Adrenal gland (tissue), 12 donors: ENCODE measurements around the gene SRGAP1. TPM values are rescaled to one million over a fixed set of nuclear protein-coding genes. Genes with fewer than 3 reads are reported as not detected.
"Not testable (repeated sequence)": the region's sequence is repeated elsewhere in the genome, so short reads cannot be mapped to it uniquely, and the experiment has no call there.

Source experiments
- DNase-seq, 7 donors: peaks; one replicate each; pipeline ENCODE4 v3.0.0-alpha.2; 2019 to 2020
- H3K27ac ChIP-seq, 5 donors: fragments of 200-600 bp; sonication (generic) in 4 of 5; 1 replicate in 3 of 5; 2 replicates in 2 of 5; pipeline versions ENCODE4 v1.5.1 to v1.8.0; 2016 to 2020; ENCODE audit warnings: mild to moderate bottlenecking in 1 of 5
- H3K27me3 ChIP-seq: fragments of 200-600 bp; 2 replicates; pipeline ENCODE4 v1.8.0; 2021
- H3K36me3 ChIP-seq, 2 donors: fragments of 200-600 bp; replicated peaks in 1 of 2; 1 replicate in 1 of 2; 2 replicates in 1 of 2; pipeline versions ENCODE4 v1.5.1 to v1.8.0; 2018 to 2022
- H3K4me1 ChIP-seq, 2 donors: fragments of 200-600 bp; replicated peaks in 1 of 2; 1 replicate in 1 of 2; 2 replicates in 1 of 2; pipeline versions ENCODE4 v1.5.1 to v1.8.0; 2018 to 2021
- H3K4me3 ChIP-seq, 4 donors: fragments of 200-600 bp; sonication (generic) in 3 of 4; one replicate each; pipeline ENCODE4 v1.5.1; 2016 to 2018
- H3K9me3 ChIP-seq, 3 donors: fragments of 200-600 bp; sonication (generic) in 1 of 3; replicated peaks in 1 of 3; 1 replicate in 2 of 3; 2 replicates in 1 of 3; pipeline versions ENCODE4 v1.5.1 to v1.8.0; 2016 to 2021
- CTCF ChIP-seq, 6 experiments: fragments of 450-650 bp in 4 of 6; fragments of 200-600 bp in 2 of 6; sonication (generic) in 1 of 6; IDR thresholded peaks; 1 replicate in 5 of 6; 2 replicates in 1 of 6; pipeline versions ENCODE4 v1.5.1 to v1.8.0; 2016 to 2021; ENCODE audit warnings: antibody characterized with exemption in 6 of 6, mild to moderate bottlenecking in 2 of 6, moderate library complexity in 1 of 6
- POLR2A ChIP-seq, 2 donors: fragments of 450-650 bp; IDR thresholded peaks; one replicate each; pipeline ENCODE4 v1.6.1; 2017; ENCODE audit warnings: antibody characterized with exemption in 2 of 2, mild to moderate bottlenecking in 2 of 2, moderate library complexity in 1 of 2
- whole genome bisulfite sequencing, 4 donors: extraction: QIAGEN DNeasy Blood & Tissue Kit in 2 of 4; methylation state at CpG; one replicate each; pipeline versions ENCODE4 v1.1.5 to v1.1.7; 2013 to 2017; 5-methylcytosine and 5-hydroxymethylcytosine counted together
- intact Hi-C, 2 donors: fragments of 100-400 bp; cut with DNase I; formaldehyde crosslinking; loops; one replicate each; pipeline versions ENCODE4 v1.14.1 to v1.15.0; 2022 to 2023
- polyA plus RNA-seq, 3 donors: library from polyadenylated mRNA; stranded (reverse); fragments of 200-250 nt in 2 of 3; fragments of 350-450 nt in 1 of 3; fragmentation: Illumina TruSeq in 1 of 3; extraction: RNeasy Lipid Tissue Mini Kit (QIAGEN cat#74804) in 1 of 3; gene quantifications; one replicate each; pipeline ENCODE4 v1.2.3, GENCODE V29; 2013 to 2014
- total RNA-seq, 9 donors: library from RNA; depleted of rRNA in 4 of 9; stranded (reverse); fragments of >200 nt in 4 of 9; fragments of 120-200 nt in 1 of 9; fragmentation: NEBNext Ultra II Directional in 1 of 9; extraction: Animal tissue kit (Norgen Biotek cat#: 25700) in 1 of 9; gene quantifications; one replicate each; pipeline versions ENCODE4 v1.1.0 to v1.2.4, GENCODE V29; 2013 to 2023
- donor health status: healthy with polysubstance abuse.
- donor health status: Bipolar disorder and iron deficiency.
- donor health status: DM: yes; HTN: yes; CAD: no.
- donor health status: DM: no; HTN: no; CAD: no.
- donor health status: DM: no; HTN: no; CAD: no.
- donor health status: DM: yes; HTN: yes; CAD: no.

The SRGAP1 gene
- total and polyA plus RNA-seq, 12 donors: 2.4 to 35.6 (median 9.8) TPM

DNA sequence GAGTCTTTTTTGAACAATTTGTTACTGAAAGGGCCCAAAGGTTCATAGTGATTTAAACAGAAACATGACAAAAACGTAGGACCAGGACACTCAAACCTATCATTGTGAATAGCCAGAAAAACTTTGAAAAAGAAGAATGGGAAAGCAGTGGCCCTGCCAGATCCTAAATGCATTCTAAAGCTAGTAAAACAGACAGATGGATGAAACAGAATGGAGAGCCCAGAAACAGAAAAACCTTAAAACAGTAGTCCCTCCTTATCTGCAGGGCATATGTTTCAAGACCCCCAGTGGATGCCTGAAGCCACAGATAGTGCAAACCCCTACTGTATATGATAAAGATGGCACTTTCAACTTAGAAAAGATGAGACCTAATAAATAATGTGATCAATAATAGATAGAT lies 283.9 kb downstream of the SRGAP1 start:
- 86 to 91% (median 87%) methylated on average over 1 of the region's 1 CpG for WGBS, 4 donors
- no peak for DNase-seq
- peaks cover 0 to 3% (median 0%) of the 10 kb centered on the region in 3 donors for H3K9me3 ChIP-seq
- H3K27me3 ChIP-seq: no peaks in the 10 kb centered on the region
- TF ChIP-seq CTCF (IDR thresholded peaks at IDR 0.05) (no peak), POLR2A (IDR thresholded peaks at IDR 0.05) (no peak)
- no peak overlapping the region for H3K27ac ChIP-seq
- no peaks in the 10 kb centered on the region for H3K4me1 ChIP-seq
- H3K4me3 ChIP-seq: no peak overlapping the region
- peaks cover 0 to 26% of the 10 kb centered on the region in 2 donors for H3K36me3 ChIP-seq
- intact Hi-C loops: no loop called here

GRCh38 chr12:64130476-64130875 lies 286.0 kb downstream of the SRGAP1 start:
- 79 to 81% (median 80%) methylated on average over 2 of the region's 2 CpGs for WGBS, 4 donors
- H3K4me1 ChIP-seq, intact Hi-C loops, H3K27ac ChIP-seq, DNase-seq, H3K27me3 ChIP-seq, H3K4me3 ChIP-seq: not testable (repeated sequence)
- Histone ChIP-seq H3K9me3 (peaks cover 0 to 12% (median 0%) of the 10 kb centered on the region in 3 donors), H3K36me3 (peaks cover 0 to 26% of the 10 kb centered on the region in 2 donors)

DNA sequence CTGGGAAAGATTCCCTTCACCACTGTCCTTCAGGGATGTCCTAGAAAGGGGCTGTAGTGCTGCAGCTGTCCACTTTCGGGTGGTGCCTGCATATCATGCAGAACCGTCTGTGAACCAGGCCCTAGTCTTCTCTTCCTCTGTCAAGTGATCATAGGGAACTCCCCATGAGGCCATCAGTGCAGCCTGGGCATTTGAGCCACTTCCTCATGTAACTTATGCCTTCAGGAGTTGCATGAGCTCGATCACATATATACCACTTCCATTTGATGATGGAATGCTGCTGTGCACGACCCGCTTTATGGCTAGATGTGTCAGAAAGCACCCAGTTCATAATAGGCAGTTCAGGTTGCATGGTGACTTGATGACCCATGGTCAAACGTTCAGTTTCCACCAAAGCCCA lies 287.0 kb downstream of the SRGAP1 start:
- whole genome bisulfite sequencing, 4 donors: 76 to 91% (median 79%) methylated on average over 5 to 6 of the region's 6 CpGs
- H3K27me3 ChIP-seq, H3K4me1 ChIP-seq, H3K27ac ChIP-seq, intact Hi-C loops, H3K4me3 ChIP-seq, DNase-seq: not testable (repeated sequence)
- H3K36me3 ChIP-seq: peaks cover 0 to 26% of the 10 kb centered on the region in 2 donors
- H3K9me3 ChIP-seq: peaks cover 0 to 12% (median 0%) of the 10 kb centered on the region in 3 donors

GRCh38 chr12:64132672-64133071 lies 288.2 kb downstream of the SRGAP1 start:
- intact Hi-C loops, H3K27me3 ChIP-seq, H3K4me3 ChIP-seq, H3K27ac ChIP-seq, DNase-seq, H3K4me1 ChIP-seq: not testable (repeated sequence)
- H3K9me3 ChIP-seq: peaks cover 0 to 12% (median 0%) of the 10 kb centered on the region in 3 donors
- peaks cover 0 to 22% of the 10 kb centered on the region in 2 donors for H3K36me3 ChIP-seq
- WGBS, 4 donors: 97 to 100% (median 97%) methylated on average over 2 of the region's 2 CpGs

GRCh38 chr12:64137117-64137516 lies 292.6 kb downstream of the SRGAP1 start:
- H3K36me3 ChIP-seq: no peaks in the 10 kb centered on the region
- no peak for DNase-seq
- H3K27me3 ChIP-seq: no peaks in the 10 kb centered on the region
- WGBS, 4 donors: 90 to 98% (median 95%) methylated on average over 6 of the region's 6 CpGs
- intact Hi-C loops: no loop called here
- TF ChIP-seq CTCF (IDR thresholded peaks at IDR 0.05) (no peak), POLR2A (IDR thresholded peaks at IDR 0.05) (no peak)
- no peaks in the 10 kb centered on the region for H3K4me1 ChIP-seq
- peaks cover 0 to 12% (median 0%) of the 10 kb centered on the region in 3 donors for H3K9me3 ChIP-seq
- no peak overlapping the region for H3K4me3 ChIP-seq
- H3K27ac ChIP-seq: no peak overlapping the region

GRCh38 chr12:64139021-64139420 lies 294.5 kb downstream of the SRGAP1 start:
- H3K36me3 ChIP-seq: peaks cover 0 to 9% of the 10 kb centered on the region in 2 donors
- no peak for TF ChIP-seq POLR2A (IDR thresholded peaks at IDR 0.05)
- TF ChIP-seq CTCF (IDR thresholded peaks at IDR 0.05): no peak
- 85 to 100% (median 92%) methylated on average over 1 of the region's 1 CpG for WGBS, 4 donors
- intact Hi-C loops: no loop called here
- DNase-seq: no peak
- peaks cover 0 to 2% (median 0%) of the 10 kb centered on the region in 3 donors for H3K9me3 ChIP-seq
- H3K27ac ChIP-seq: no peak overlapping the region
- no peaks in the 10 kb centered on the region for H3K27me3 ChIP-seq
- H3K4me1 ChIP-seq: no peaks in the 10 kb centered on the region
- H3K4me3 ChIP-seq: no peak overlapping the region
